HepG2 (cell line): Measurements from ENCODE around the gene TTC31. TPM values are rescaled to one million over a fixed set of nuclear protein-coding genes. Genes with fewer than 3 reads are reported as not detected.

Experiments used
- DNMT3B ChIP-seq: conservative IDR thresholded peaks from 2 replicates; pipeline ENCODE4 v1.6.1; 2016; ENCODE audit warnings: missing biosample characterization, control low read depth
- GPN1 ChIP-seq: sonication (generic); formaldehyde crosslinking; IDR thresholded peaks from 2 replicates; pipeline ENCODE4 v1.5.1; 2020; ENCODE audit warnings: missing genetic modification reagents, borderline replicate concordance
- HOXD1 ChIP-seq: sonication (generic); formaldehyde crosslinking; IDR thresholded peaks from 2 replicates; pipeline ENCODE4 v1.5.0; 2020; ENCODE audit warnings: missing genetic modification reagents
- NFKB2 ChIP-seq: sonication (generic); formaldehyde crosslinking; IDR thresholded peaks from 2 replicates; pipeline ENCODE4 v1.4.0; 2020; ENCODE audit warnings: missing genetic modification reagents, borderline replicate concordance
- SIN3B ChIP-seq: fragments of 150-350 bp; IDR thresholded peaks from 2 replicates; pipeline ENCODE4 v1.6.1; 2014; ENCODE audit warnings: low read length
- YEATS4 ChIP-seq: sonication (generic); formaldehyde crosslinking; IDR thresholded peaks from 2 replicates; pipeline ENCODE4 v1.4.0; 2020; ENCODE audit warnings: missing genetic modification reagents, borderline replicate concordance
- ZNF333 ChIP-seq: sonication (generic); formaldehyde crosslinking; IDR thresholded peaks from 2 replicates; pipeline ENCODE4 v1.4.0; 2020; ENCODE audit warnings: mild to moderate bottlenecking, missing genetic modification reagents, borderline replicate concordance
- ZNF484 ChIP-seq: sonication (generic); formaldehyde crosslinking; IDR thresholded peaks from 2 replicates; pipeline ENCODE4 v1.5.1; 2020; ENCODE audit warnings: mild to moderate bottlenecking, low read depth, missing genetic modification reagents, borderline replicate concordance
- ZNF629 ChIP-seq: sonication (generic); formaldehyde crosslinking; conservative IDR thresholded peaks from 2 replicates; pipeline ENCODE4 v1.5.0; 2020; ENCODE audit warnings: missing genetic modification reagents
- ZNF703 ChIP-seq: sonication (generic); formaldehyde crosslinking; IDR thresholded peaks from 2 replicates; pipeline ENCODE4 v1.5.1; 2020; ENCODE audit warnings: missing genetic modification reagents, mild to moderate bottlenecking, moderate library complexity, borderline replicate concordance
- ZNF768 ChIP-seq: sonication (generic); formaldehyde crosslinking; IDR thresholded peaks from 2 replicates; pipeline ENCODE4 v1.4.0; 2020; ENCODE audit warnings: missing genetic modification reagents
- polyA plus RNA-seq, 8 experiments: library from polyadenylated mRNA; depleted of rRNA in 3 of 8; stranded (reverse) in 7 of 8; unstranded in 1 of 8; fragments of >200 nt; fragmentation: Illumina TruSeq in 4 of 8; extraction: Trizol in 4 of 8; gene quantifications; 2 replicates each; pipeline versions ENCODE4 v1.2.1 to v1.2.3, GENCODE V29; 2011 to 2016; ENCODE audit warnings: low read depth in 4 of 8, missing spikeins in 1 of 8, mixed read lengths in 1 of 8; ENCODE audit not compliant: insufficient read depth in 1 of 8
- total RNA-seq, 5 experiments: library from RNA; depleted of rRNA; stranded (reverse); fragments of >200 nt; fragmentation: Illumina TruSeq; extraction: Trizol; gene quantifications; 2 replicates each; pipeline ENCODE4 v1.2.3, GENCODE V29; 2016; ENCODE audit warnings: low read depth in 1 of 5
- TF ChIP-seq, protein P1 (sequence below): sonication (generic); formaldehyde crosslinking; IDR thresholded peaks from 2 replicates; pipeline ENCODE4 v1.5.0; 2020; ENCODE audit warnings: missing genetic modification reagents, mild to moderate bottlenecking, borderline replicate concordance
- TF ChIP-seq, protein P2 (sequence below): sonication (generic); formaldehyde crosslinking; IDR thresholded peaks from 2 replicates; pipeline ENCODE4 v1.4.0; 2020; ENCODE audit warnings: missing genetic modification reagents
- TF ChIP-seq, protein P3 (sequence below): sonication (generic); formaldehyde crosslinking; IDR thresholded peaks from 2 replicates; pipeline ENCODE4 v1.5.1; 2020; ENCODE audit warnings: missing genetic modification reagents, mild to moderate bottlenecking, borderline replicate concordance
- TF ChIP-seq, protein P4 (sequence below): sonication (generic); formaldehyde crosslinking; IDR thresholded peaks from 2 replicates; pipeline ENCODE4 v1.5.0; 2020; ENCODE audit warnings: missing genetic modification reagents
- TF ChIP-seq, protein P5 (sequence below): IDR thresholded peaks from 2 replicates; pipeline ENCODE4 v1.6.1; 2012; ENCODE audit warnings: inconsistent platforms
- TF ChIP-seq, protein P6 (sequence below): sonication (generic); formaldehyde crosslinking; conservative IDR thresholded peaks from 2 replicates; pipeline ENCODE4 v1.8.1; 2023; ENCODE audit warnings: missing genetic modification reagents
- TF ChIP-seq, protein P7 (sequence below): sonication (generic); formaldehyde crosslinking; IDR thresholded peaks from 2 replicates; pipeline ENCODE4 v1.5.0; 2020; ENCODE audit warnings: mild to moderate bottlenecking, missing genetic modification reagents

Gene TTC31
- total and polyA plus RNA-seq, 2 of the 13 experiments (the other 11 are each of a cell fraction or from before 2014, with no cell fraction given), result 28.3 to 39.5 TPM

DNA sequence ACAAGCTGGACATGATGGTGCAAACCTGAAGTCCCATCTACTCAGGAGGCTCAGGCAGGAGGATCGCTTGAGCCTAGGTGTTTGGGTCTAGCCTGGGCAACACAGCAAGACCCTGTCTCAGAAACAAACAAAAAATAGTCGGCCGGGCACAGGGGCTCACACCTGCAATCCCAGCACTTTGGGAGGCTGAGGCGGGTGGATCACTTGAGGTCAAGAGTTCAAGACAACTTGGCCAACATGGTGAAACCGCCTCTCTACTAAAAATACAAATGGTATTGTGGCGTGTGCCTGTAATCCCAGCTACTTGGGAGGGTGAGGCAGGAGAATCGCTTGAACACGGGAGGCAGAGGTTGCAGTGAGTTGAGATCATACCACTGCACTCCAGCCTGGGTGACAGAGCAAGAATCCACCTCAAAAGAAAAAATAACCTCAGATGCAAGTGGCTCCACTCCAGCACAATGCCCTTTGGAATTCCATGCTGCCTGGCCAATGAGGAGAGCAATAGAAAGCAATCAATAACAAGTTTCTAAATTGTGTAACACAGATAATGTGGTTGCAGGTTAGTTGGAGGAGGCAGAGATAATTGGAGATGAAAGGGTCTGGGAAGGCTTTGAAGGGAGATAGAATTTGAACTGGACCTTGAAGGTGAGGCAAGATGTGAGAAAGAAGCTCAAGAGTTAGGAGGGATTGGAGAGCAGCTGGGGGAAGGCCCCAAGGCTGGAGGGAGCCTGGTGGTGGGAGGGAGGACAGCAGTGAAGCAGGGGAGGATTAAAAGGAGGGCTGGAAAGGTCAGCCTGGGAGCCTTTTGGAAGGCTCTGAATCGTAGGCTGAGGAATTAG lies 6.0 kb downstream of the TTC31 start (continued):
- TF ChIP-seq, protein P1, sequence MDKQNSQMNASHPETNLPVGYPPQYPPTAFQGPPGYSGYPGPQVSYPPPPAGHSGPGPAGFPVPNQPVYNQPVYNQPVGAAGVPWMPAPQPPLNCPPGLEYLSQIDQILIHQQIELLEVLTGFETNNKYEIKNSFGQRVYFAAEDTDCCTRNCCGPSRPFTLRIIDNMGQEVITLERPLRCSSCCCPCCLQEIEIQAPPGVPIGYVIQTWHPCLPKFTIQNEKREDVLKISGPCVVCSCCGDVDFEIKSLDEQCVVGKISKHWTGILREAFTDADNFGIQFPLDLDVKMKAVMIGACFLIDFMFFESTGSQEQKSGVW (CRISPR knock-in tag), result no peak
- TF ChIP-seq, protein P2, sequence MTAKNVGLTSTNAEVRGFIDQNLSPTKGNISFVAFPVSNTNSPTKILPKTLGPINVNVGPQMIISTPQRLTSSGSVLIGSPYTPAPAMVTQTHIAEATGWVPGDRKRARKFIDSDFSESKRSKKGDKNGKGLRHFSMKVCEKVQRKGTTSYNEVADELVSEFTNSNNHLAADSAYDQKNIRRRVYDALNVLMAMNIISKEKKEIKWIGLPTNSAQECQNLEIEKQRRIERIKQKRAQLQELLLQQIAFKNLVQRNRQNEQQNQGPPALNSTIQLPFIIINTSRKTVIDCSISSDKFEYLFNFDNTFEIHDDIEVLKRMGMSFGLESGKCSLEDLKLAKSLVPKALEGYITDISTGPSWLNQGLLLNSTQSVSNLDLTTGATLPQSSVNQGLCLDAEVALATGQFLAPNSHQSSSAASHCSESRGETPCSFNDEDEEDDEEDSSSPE (CRISPR knock-in tag), result peak; percentile 37; the same call in 1 of the 2 replicates
- TF ChIP-seq GPN1 (CRISPR knock-in tag) (no peak), ZNF484 (no peak), ZNF768 (CRISPR knock-in tag) (no peak), NFKB2 (no peak), HOXD1 (no peak), ZNF333 (CRISPR knock-in tag) (no peak), YEATS4 (CRISPR knock-in tag) (0 out of 2 replicates have a peak, but pooled peaks have one; percentile 32), ZNF629 (no peak), SIN3B (no peak), ZNF703 (CRISPR knock-in tag) (no peak), DNMT3B (CRISPR knock-in tag) (no peak)
- TF ChIP-seq, protein P3, sequence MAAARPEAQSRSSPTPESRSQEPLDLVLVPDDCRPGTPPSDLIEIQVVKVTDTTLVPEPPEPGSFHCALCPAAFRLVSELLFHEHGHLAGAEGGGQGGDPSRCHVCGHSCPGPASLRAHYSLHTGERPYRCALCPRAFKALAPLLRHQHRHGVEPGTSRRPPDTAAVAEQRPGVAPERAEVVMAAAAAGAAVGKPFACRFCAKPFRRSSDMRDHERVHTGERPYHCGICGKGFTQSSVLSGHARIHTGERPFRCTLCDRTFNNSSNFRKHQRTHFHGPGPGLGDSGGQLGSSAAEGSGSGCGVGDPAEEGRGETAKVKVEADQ (CRISPR knock-in tag), result peak; percentile 94
- TF ChIP-seq, protein P4, sequence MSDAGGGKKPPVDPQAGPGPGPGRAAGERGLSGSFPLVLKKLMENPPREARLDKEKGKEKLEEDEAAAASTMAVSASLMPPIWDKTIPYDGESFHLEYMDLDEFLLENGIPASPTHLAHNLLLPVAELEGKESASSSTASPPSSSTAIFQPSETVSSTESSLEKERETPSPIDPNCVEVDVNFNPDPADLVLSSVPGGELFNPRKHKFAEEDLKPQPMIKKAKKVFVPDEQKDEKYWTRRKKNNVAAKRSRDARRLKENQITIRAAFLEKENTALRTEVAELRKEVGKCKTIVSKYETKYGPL (CRISPR knock-in tag), result no peak
- TF ChIP-seq, protein P5, sequence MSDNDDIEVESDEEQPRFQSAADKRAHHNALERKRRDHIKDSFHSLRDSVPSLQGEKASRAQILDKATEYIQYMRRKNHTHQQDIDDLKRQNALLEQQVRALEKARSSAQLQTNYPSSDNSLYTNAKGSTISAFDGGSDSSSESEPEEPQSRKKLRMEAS, result peak; percentile 80
- TF ChIP-seq, protein P6, sequence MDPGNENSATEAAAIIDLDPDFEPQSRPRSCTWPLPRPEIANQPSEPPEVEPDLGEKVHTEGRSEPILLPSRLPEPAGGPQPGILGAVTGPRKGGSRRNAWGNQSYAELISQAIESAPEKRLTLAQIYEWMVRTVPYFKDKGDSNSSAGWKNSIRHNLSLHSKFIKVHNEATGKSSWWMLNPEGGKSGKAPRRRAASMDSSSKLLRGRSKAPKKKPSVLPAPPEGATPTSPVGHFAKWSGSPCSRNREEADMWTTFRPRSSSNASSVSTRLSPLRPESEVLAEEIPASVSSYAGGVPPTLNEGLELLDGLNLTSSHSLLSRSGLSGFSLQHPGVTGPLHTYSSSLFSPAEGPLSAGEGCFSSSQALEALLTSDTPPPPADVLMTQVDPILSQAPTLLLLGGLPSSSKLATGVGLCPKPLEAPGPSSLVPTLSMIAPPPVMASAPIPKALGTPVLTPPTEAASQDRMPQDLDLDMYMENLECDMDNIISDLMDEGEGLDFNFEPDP (CRISPR knock-in tag), result no peak
- TF ChIP-seq, protein P7, sequence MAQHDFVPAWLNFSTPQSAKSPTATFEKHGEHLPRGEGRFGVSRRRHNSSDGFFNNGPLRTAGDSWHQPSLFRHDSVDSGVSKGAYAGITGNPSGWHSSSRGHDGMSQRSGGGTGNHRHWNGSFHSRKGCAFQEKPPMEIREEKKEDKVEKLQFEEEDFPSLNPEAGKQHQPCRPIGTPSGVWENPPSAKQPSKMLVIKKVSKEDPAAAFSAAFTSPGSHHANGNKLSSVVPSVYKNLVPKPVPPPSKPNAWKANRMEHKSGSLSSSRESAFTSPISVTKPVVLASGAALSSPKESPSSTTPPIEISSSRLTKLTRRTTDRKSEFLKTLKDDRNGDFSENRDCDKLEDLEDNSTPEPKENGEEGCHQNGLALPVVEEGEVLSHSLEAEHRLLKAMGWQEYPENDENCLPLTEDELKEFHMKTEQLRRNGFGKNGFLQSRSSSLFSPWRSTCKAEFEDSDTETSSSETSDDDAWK (CRISPR knock-in tag), result no peak
